NCI-H2196 (cell line): Measurements from ENCODE around the gene NT5DC1.

ENCODE experiments used
- DNase-seq: peaks from one replicate; lab custom pipeline; 2025; ENCODE audit not compliant: unreplicated experiment; lab: John Stamatoyannopoulos, UW

Gene NT5DC1

GRCh38 chr6:116189472-116189871 lies 88.8 kb downstream of the NT5DC1 start:
- no peak for DNase-seq

GRCh38 chr6:116190550-116190949 lies 89.9 kb downstream of the NT5DC1 start:
- DNase-seq = no peak

- no peak for DNase-seq
These were observed 91.2 kb downstream of the NT5DC1 start for GRCh38 chr6:116191881-116192280.

GRCh38 chr6:116192786-116193185 lies 92.1 kb downstream of the NT5DC1 start:
- DNase-seq = no peak

GRCh38 chr6:116196841-116197240 lies 96.2 kb downstream of the NT5DC1 start:
- DNase-seq = no peak

GRCh38 chr6:116200619-116201249 lies 100.1 kb downstream of the NT5DC1 start:
- no peak for DNase-seq

- no peak for DNase-seq
These were observed 100.9 kb downstream of the NT5DC1 start for GRCh38 chr6:116201538-116201937.

- no peak for DNase-seq
These were observed 104.6 kb downstream of the NT5DC1 start for GRCh38 chr6:116205281-116205680.

GRCh38 chr6:116206231-116206903 lies 105.7 kb downstream of the NT5DC1 start:
- DNase-seq = no peak

- DNase-seq = no peak
These were observed 107.6 kb downstream of the NT5DC1 start for GRCh38 chr6:116208056-116208785.

- no peak for DNase-seq
These were observed 109.7 kb downstream of the NT5DC1 start for GRCh38 chr6:116210316-116210715.

GRCh38 chr6:116210750-116211425 lies 110.2 kb downstream of the NT5DC1 start:
- peak; percentile 40 for DNase-seq

- no peak for DNase-seq
These were observed 114.0 kb downstream of the NT5DC1 start for GRCh38 chr6:116214681-116215080.

GRCh38 chr6:116215414-116215813 lies 114.8 kb downstream of the NT5DC1 start:
- no peak for DNase-seq

- peak; percentile 41 for DNase-seq
These were observed 116.4 kb downstream of the NT5DC1 start for GRCh38 chr6:116217069-116217468.

GRCh38 chr6:116218172-116218633 lies 117.5 kb downstream of the NT5DC1 start:
- peak; percentile 7 for DNase-seq

- DNase-seq = no peak
These were observed 118.2 kb downstream of the NT5DC1 start for GRCh38 chr6:116218866-116219265.

GRCh38 chr6:116221067-116221466 lies 120.4 kb downstream of the NT5DC1 start:
- no peak for DNase-seq

- DNase-seq = no peak
These were observed 121.3 kb downstream of the NT5DC1 start for GRCh38 chr6:116221911-116222310.

GRCh38 chr6:116223355-116223754 lies 122.7 kb downstream of the NT5DC1 start:
- no peak for DNase-seq

- DNase-seq = no peak
These were observed 128.7 kb downstream of the NT5DC1 start for GRCh38 chr6:116229287-116229913.
